ENCODE results near the gene MNX1. TPM values are rescaled to one million over a fixed set of nuclear protein-coding genes. Genes with fewer than 3 reads are reported as not detected.

The MNX1 gene
- polyA plus RNA-seq, 4 donors, result 0.14 to 0.17 TPM; not detected in 2

- DNase-seq (ENCODE audit: low read depth in 4 of 4, low spot score in 2 of 4), result no peak
These were observed 23.3 kb upstream of the MNX1 start for GRCh38 chr7:157033483-157034473.

- DNase-seq (ENCODE audit: low read depth in 4 of 4, low spot score in 2 of 4), result no peak
These were observed 22.4 kb upstream of the MNX1 start for GRCh38 chr7:157032644-157033482.

GRCh38 chr7:157032128-157032527 is 21.7 kb upstream of the MNX1 start:
- DNase-seq (ENCODE audit: low read depth in 4 of 4, low spot score in 2 of 4), result no peak

- DNase-seq (ENCODE audit: low read depth in 4 of 4, low spot score in 2 of 4), result no peak
These were observed 17.9 kb upstream of the MNX1 start for GRCh38 chr7:157028199-157028903.

DNA sequence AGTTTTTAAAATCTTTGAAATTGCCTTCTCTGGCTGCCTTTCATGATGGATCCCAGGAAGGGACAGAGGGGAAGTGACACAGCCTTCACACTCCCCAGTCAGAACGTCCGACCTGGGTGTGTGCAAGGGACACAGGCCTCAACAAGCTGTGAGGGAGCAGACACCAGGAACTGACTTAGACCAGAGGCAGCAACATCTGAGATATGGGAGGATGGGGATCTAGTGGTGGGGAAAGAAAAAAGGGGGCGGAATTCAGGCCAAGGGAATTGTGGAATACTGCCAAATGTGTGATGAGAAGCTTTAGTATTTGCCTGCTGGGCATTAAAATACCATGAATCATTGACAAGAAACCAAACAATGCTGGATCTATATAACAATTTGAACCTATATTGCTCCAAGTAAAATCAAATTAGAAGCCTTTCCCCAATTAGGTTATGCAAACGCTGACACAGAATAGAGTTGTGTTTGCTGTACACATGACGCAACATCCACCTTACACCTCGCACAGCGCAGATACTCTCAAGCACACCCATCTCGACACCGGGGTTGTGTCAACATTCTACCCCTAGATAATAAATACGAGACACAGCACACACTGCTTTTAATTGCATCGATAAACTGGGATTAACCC is 17.2 kb upstream of the MNX1 start:
- no peak for DNase-seq (ENCODE audit: low read depth in 4 of 4, low spot score in 2 of 4)

DNA sequence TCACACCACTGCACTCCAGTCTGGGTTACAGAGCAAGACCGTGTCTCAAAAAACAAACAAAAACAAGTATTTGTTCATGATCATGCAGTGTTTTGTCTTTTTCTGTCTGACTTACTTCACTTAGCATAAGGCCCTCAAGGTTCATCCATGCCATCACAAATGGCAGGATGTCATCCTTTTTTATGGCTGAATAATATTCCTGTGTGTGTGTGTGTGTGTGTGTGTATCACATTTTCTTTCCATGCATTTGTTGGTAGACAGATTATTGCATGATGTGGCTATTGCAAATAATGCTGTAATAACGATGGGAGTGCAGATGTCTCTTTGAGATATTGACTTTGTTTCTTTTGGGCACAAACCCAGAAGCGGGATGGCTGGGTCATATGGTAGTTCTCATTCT is 14.3 kb upstream of the MNX1 start:
- no peak for DNase-seq (ENCODE audit: low read depth in 4 of 4, low spot score in 2 of 4)

- DNase-seq (ENCODE audit: low read depth in 4 of 4, low spot score in 2 of 4), result no peak
These were observed 13.1 kb upstream of the MNX1 start for GRCh38 chr7:157023589-157023905.

GRCh38 chr7:157022681-157023588 is 12.5 kb upstream of the MNX1 start:
- no peak for DNase-seq (ENCODE audit: low read depth in 4 of 4, low spot score in 2 of 4)

GRCh38 chr7:157021871-157022680 is 11.6 kb upstream of the MNX1 start:
- no peak for DNase-seq (ENCODE audit: low read depth in 4 of 4, low spot score in 2 of 4)

- DNase-seq (ENCODE audit: low read depth in 4 of 4, low spot score in 2 of 4), result no peak
These were observed 10.8 kb upstream of the MNX1 start for GRCh38 chr7:157021071-157021870.

DNA sequence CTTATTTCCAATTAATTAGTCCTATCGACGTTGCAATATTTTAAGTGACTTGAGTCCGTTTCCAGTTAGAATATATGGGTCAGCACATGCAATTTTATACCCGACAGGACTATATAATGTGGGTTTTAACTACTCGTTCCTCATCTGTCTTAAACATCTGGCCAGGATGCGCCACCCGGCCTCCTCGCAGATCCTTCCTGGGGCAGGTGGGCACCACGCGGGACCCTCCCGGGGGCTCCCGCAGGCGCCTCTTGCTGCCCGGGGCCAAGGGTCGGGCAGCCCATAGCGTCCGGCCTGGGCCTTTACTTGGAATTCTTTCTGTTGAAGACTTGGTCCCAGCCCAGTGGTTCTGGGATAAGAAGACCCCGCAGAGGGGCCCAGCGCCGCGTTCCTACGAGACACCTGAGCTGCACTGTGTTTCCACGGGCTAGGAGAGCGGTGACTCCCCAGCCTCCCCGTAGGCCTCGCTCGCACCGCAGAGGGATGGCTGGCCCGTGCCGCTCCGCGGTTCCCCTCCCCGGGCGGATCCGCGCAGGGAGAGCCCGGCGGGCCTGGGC is 10.1 kb upstream of the MNX1 start:
- no peak for DNase-seq (ENCODE audit: low read depth in 4 of 4, low spot score in 2 of 4)

GRCh38 chr7:157019718-157020451 is 9.4 kb upstream of the MNX1 start:
- DNase-seq (ENCODE audit: low read depth in 4 of 4, low spot score in 2 of 4), result no peak

GRCh38 chr7:157018997-157019608 is 8.6 kb upstream of the MNX1 start:
- DNase-seq (ENCODE audit: low read depth in 4 of 4, low spot score in 2 of 4), result no peak

DNA sequence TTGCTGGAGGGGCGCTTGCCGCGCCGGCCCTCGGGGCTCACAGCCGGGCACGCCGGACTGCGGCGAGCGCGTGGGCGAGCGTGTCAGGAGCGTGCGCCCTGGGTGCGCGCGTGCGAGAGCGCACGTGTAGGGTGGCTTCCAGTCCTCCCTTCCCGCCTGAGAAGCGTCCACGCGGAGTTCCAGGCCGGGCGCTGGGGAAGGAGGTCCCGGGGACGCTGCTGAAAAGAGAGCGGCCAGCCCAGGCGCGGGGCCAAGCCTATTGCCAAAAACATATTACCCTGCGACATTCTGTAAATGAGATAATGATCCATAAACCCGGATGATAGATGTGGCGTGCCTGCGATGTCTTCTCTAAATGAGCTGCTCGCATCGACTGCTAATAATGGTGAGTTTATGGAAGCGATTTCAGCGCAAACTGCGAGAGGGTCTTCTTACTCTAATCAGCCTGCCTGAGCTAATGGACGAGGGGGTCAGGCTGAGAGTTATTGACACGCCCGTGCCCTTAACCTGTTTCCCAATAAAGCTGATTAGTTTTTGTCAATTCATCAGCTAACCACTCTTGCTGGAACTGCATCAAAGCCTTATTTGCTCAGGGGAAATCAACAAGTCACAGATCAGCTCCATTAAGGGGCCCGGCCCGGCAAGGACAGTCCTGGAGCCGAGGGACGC is 8.0 kb upstream of the MNX1 start:
- DNase-seq (ENCODE audit: low read depth in 4 of 4, low spot score in 2 of 4), result no peak

DNA sequence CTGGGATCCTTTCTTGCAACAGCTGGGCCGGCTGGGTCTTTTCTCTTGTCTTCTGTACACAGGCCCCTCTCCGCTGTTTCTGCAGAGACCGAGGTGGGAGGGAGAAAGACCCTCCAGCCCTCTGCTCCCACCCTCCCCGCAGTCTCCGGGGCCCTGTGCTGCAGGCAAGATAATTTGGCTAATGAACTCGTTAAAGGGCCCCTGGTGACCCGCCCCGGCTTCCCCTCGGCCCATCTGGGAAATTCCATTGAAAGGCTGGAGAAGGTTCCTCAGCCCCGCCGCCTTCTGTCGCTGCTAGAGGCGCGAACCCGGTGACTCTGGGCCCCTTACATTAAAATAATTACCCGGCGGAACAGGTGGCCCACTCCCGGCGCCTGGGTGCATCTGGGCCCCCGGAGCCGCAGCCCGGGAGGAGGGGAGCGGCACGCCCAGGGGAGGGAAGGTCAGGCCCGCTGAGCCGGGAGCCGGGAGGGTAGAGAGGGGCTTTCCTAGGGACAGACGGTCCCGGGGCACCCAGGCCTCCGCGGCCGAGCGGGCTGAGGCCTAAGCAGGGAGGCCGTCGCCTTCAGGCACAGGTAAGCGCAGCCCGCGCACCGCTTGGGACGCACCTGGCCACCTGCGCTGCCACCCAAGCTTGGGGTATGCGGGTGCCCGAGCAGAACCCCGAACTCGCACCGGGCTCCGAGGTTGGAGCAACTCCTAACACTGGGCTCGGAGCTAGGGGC is 7.3 kb upstream of the MNX1 start:
- no peak for DNase-seq (ENCODE audit: low read depth in 4 of 4, low spot score in 2 of 4)

All from left renal cortex interstitium (tissue), 4 donors.